ENCODE measurements around the gene S100G.

- TF ChIP-seq, protein P1, sequence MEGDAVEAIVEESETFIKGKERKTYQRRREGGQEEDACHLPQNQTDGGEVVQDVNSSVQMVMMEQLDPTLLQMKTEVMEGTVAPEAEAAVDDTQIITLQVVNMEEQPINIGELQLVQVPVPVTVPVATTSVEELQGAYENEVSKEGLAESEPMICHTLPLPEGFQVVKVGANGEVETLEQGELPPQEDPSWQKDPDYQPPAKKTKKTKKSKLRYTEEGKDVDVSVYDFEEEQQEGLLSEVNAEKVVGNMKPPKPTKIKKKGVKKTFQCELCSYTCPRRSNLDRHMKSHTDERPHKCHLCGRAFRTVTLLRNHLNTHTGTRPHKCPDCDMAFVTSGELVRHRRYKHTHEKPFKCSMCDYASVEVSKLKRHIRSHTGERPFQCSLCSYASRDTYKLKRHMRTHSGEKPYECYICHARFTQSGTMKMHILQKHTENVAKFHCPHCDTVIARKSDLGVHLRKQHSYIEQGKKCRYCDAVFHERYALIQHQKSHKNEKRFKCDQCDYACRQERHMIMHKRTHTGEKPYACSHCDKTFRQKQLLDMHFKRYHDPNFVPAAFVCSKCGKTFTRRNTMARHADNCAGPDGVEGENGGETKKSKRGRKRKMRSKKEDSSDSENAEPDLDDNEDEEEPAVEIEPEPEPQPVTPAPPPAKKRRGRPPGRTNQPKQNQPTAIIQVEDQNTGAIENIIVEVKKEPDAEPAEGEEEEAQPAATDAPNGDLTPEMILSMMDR (conservative IDR thresholded peaks at IDR 0.05): no peak
- TF ChIP-seq ZFX (IDR thresholded peaks at IDR 0.05): no peak
Measured at GRCh38 chrX:16635040-16635439, 14.9 kb upstream of the S100G start.
